HCT116 (cell line): Measurements from ENCODE around the gene CPTP.
A peak's percentile ranks its signal among the peaks of the same experiment; 100 is the strongest.

Source experiments
- EZH2phosphoT487 ChIP-seq: fragments of 200-600 bp; IDR thresholded peaks from 2 replicates; pipeline ENCODE4 v1.6.1; 2018; ENCODE audit warnings: antibody characterized with exemption, borderline replicate concordance
- POLR2A ChIP-seq: IDR thresholded peaks from 2 replicates; pipeline ENCODE4 v1.7.0; 2011; ENCODE audit warnings: borderline replicate concordance; ENCODE audit not compliant: insufficient read depth, insufficient read length; ENCODE audit errors: extremely low read depth
- POLR2AphosphoS5 ChIP-seq: IDR thresholded peaks from 2 replicates; pipeline ENCODE4 v1.6.1; 2011; ENCODE audit warnings: mild to moderate bottlenecking, low read depth, low read length, moderate library complexity
- SP1 ChIP-seq: IDR thresholded peaks from 2 replicates; pipeline ENCODE4 v1.6.1; 2012; ENCODE audit warnings: low read depth
- TCF7L2 ChIP-seq: IDR thresholded peaks from 2 replicates; pipeline ENCODE4 v1.7.0; 2011; ENCODE audit warnings: borderline replicate concordance, inconsistent platforms; ENCODE audit not compliant: insufficient read depth, insufficient read length; ENCODE audit errors: extremely low read depth
- YY1 ChIP-seq: IDR thresholded peaks from 2 replicates; pipeline ENCODE4 v1.6.1; 2011; ENCODE audit warnings: low read length, low read depth, moderate library complexity, mild to moderate bottlenecking; ENCODE audit not compliant: insufficient replicate concordance; ENCODE audit errors: extremely low read depth
- ZFX ChIP-seq: fragments of 450-650 bp; IDR thresholded peaks from 2 replicates; pipeline ENCODE4 v1.6.1; 2017
- TF ChIP-seq, protein P1 (sequence below), 3 experiments: fragments of 200-600 bp in 1 of 3; sonication (generic) in 1 of 3; IDR thresholded peaks in 2 of 3; conservative IDR thresholded peaks in 1 of 3; 2 replicates each; pipeline ENCODE4 v1.5.1; 2012 to 2017; ENCODE audit warnings: low read depth in 2 of 3, low read length in 2 of 3, antibody characterized with exemption in 1 of 3, borderline replicate concordance in 1 of 3, control low read depth in 1 of 3, mild to moderate bottlenecking in 1 of 3, mixed read lengths in 1 of 3, mixed run types in 1 of 3, moderate library complexity in 1 of 3; ENCODE audit not compliant: insufficient read depth in 1 of 3
- TF ChIP-seq, protein P2 (sequence below): IDR thresholded peaks from 2 replicates; pipeline ENCODE4 v1.6.1; 2012; ENCODE audit warnings: low read depth

DNA sequence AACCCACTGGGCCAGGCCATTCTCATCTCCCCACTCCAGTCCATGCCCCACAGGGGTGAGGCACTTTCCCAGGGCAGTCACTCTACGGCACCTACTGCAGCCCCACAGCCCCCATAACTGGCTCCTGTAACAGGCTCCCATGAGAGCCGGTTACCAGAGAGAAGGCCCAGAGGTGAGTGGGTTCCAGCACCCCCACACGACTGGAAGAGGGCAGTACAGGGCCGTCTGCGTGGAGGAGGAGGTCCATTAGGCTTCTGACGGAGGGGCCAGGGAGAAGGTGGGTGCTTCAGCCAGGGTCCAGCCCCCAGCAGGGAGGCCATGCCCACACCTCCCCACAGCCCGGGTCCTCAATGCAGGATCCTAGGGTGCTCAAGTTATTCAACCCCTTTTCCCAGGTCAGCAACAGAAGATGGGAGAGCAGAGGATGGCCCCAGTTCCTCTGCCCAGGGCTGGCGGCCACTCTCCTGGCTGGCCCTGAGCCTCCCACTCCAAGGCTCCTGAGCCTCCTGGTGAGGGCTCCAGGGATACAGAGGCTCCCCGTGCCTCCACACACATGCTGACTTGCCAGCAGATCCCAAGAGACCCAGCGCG is 18.4 kb upstream of the CPTP start:
- TF ChIP-seq POLR2AphosphoS5 (no peak), TCF7L2 (no peak), ZFX (no peak), POLR2A (no peak), YY1 (no peak), SP1 (no peak), EZH2phosphoT487 (no peak)
- TF ChIP-seq, protein P1, sequence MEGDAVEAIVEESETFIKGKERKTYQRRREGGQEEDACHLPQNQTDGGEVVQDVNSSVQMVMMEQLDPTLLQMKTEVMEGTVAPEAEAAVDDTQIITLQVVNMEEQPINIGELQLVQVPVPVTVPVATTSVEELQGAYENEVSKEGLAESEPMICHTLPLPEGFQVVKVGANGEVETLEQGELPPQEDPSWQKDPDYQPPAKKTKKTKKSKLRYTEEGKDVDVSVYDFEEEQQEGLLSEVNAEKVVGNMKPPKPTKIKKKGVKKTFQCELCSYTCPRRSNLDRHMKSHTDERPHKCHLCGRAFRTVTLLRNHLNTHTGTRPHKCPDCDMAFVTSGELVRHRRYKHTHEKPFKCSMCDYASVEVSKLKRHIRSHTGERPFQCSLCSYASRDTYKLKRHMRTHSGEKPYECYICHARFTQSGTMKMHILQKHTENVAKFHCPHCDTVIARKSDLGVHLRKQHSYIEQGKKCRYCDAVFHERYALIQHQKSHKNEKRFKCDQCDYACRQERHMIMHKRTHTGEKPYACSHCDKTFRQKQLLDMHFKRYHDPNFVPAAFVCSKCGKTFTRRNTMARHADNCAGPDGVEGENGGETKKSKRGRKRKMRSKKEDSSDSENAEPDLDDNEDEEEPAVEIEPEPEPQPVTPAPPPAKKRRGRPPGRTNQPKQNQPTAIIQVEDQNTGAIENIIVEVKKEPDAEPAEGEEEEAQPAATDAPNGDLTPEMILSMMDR (IDR thresholded peaks at IDR 0.05 in 2 of 3, conservative IDR thresholded peaks at IDR 0.05 in 1 of 3; ENCODE audit: borderline replicate concordance in 1 of 3, insufficient read depth in 1 of 3, low read depth in 2 of 3, low read length in 2 of 3), result peak in 1 of 3 experiments; percentile 34; a peak in 1 of 6 replicates
- TF ChIP-seq, protein P2, sequence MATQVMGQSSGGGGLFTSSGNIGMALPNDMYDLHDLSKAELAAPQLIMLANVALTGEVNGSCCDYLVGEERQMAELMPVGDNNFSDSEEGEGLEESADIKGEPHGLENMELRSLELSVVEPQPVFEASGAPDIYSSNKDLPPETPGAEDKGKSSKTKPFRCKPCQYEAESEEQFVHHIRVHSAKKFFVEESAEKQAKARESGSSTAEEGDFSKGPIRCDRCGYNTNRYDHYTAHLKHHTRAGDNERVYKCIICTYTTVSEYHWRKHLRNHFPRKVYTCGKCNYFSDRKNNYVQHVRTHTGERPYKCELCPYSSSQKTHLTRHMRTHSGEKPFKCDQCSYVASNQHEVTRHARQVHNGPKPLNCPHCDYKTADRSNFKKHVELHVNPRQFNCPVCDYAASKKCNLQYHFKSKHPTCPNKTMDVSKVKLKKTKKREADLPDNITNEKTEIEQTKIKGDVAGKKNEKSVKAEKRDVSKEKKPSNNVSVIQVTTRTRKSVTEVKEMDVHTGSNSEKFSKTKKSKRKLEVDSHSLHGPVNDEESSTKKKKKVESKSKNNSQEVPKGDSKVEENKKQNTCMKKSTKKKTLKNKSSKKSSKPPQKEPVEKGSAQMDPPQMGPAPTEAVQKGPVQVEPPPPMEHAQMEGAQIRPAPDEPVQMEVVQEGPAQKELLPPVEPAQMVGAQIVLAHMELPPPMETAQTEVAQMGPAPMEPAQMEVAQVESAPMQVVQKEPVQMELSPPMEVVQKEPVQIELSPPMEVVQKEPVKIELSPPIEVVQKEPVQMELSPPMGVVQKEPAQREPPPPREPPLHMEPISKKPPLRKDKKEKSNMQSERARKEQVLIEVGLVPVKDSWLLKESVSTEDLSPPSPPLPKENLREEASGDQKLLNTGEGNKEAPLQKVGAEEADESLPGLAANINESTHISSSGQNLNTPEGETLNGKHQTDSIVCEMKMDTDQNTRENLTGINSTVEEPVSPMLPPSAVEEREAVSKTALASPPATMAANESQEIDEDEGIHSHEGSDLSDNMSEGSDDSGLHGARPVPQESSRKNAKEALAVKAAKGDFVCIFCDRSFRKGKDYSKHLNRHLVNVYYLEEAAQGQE, result no peak
